Erythroblast (primary cell): Measurements from ENCODE around the gene SMC6.

Experiments used
- DNase-seq, 2 experiments: peaks; one replicate each; lab custom pipeline; 2025; lab: John Stamatoyannopoulos, UW
- GATA1 ChIP-seq: IDR thresholded peaks from 2 replicates; pipeline ENCODE4 v1.6.1; 2011; ENCODE audit warnings: low read depth, mild to moderate bottlenecking, control low read depth, low read length, moderate library complexity
- POLR2A ChIP-seq: IDR thresholded peaks from 2 replicates; pipeline ENCODE4 v1.6.1; 2011; ENCODE audit warnings: mild to moderate bottlenecking, low read length

The SMC6 gene, protein sequence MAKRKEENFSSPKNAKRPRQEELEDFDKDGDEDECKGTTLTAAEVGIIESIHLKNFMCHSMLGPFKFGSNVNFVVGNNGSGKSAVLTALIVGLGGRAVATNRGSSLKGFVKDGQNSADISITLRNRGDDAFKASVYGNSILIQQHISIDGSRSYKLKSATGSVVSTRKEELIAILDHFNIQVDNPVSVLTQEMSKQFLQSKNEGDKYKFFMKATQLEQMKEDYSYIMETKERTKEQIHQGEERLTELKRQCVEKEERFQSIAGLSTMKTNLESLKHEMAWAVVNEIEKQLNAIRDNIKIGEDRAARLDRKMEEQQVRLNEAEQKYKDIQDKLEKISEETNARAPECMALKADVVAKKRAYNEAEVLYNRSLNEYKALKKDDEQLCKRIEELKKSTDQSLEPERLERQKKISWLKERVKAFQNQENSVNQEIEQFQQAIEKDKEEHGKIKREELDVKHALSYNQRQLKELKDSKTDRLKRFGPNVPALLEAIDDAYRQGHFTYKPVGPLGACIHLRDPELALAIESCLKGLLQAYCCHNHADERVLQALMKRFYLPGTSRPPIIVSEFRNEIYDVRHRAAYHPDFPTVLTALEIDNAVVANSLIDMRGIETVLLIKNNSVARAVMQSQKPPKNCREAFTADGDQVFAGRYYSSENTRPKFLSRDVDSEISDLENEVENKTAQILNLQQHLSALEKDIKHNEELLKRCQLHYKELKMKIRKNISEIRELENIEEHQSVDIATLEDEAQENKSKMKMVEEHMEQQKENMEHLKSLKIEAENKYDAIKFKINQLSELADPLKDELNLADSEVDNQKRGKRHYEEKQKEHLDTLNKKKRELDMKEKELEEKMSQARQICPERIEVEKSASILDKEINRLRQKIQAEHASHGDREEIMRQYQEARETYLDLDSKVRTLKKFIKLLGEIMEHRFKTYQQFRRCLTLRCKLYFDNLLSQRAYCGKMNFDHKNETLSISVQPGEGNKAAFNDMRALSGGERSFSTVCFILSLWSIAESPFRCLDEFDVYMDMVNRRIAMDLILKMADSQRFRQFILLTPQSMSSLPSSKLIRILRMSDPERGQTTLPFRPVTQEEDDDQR

DNA sequence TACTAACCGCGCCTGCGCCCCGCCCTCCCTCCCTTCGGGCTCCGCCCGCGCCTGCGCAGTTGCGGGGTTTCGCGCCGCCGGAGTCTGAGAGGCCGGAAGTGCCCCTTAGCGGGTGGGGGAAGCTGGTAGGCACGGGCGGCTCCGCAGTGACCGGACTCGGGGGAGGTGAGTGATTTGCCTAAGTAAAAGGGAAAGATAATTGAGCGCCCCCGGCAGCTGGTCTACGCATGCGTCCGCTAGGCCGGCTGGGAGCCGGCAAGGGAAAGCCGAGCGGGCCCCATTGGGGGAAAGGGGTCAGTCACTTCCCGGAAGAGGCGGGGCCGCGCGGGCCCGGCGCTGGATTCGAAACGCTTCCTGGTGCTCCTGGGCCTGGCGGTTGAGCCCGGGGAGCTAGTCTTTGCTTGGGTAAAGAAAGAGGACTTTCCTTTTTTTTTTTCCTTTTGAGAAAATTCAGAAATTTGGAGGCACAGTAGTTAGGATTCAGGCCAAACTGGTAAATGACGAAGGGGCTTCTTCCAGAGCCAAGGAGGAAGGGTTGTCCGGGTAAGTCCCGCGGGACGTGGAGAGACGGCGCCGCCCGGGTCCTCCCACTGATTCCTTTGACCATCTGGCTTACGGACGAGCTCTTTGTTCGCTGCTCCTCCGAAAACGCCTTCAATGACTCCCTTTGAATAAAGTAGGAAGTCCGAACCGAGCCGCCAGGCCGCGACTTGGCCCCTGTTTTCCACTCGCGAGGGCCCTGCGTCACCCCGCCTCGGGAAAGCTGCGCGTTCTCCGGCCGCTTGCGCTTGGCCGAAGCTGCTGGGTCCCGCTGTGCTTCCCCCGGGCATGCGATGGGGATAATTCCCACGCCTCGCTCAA lies at the start of gene SMC6, which contains the start of gene GEN1:
Gene SMC6 (minus strand): TSS at position 8 of the 861 bp plus-strand sequence. CDS start 7,864 bp downstream, outside the sequence.
Gene GEN1 (plus strand): TSS at position 336 of the 861 bp plus-strand sequence. CDS start 5,806 bp downstream, outside the sequence.
- TF ChIP-seq POLR2A, result peak; percentile 75
- no peak for TF ChIP-seq GATA1

DNA sequence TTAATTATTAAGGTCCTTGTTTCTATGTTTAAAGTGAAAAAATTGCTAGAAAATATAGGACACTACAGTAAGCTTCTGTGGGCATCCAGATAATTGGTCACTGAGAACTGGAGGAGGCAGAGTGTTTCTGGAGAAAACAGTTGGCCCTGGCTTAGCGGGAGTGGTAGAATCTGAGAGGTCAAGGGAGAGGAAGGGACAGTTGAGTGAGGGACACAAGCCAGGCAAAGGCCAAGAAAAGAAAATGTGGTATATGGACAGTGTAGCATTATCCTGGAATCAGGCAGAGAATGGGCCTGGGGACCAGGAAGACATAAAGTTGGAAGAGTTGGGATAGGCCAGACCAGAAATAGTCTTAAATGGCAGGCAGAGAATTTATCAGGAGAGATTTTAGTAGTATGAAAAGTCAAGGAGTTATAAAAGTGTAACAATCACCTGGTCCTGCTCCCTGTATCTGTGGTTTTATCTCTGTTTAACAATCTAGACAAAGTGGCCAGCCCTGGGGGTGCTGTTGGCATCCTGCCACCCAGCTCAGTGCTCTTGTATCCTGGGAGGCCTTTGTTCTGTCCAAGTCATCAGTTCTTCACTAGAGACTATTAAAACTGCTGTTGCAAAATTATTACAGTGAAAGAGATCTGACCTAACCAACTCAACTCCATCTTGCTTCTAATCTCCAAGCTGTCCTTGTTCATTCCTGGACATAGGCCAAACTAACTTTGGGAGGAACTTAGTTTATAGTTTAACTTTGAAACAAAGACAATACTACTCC lies 47.3 kb upstream of the SMC6 start:
- DNase-seq, result peak in 1 of 2 experiments; percentile 3
- TF ChIP-seq GATA1, result no peak
- no peak for TF ChIP-seq POLR2A

More for the DNA sequence above, at the start of gene SMC6, which contains the start of gene GEN1:
- peak; percentile 94 to 95 for DNase-seq

DNA sequence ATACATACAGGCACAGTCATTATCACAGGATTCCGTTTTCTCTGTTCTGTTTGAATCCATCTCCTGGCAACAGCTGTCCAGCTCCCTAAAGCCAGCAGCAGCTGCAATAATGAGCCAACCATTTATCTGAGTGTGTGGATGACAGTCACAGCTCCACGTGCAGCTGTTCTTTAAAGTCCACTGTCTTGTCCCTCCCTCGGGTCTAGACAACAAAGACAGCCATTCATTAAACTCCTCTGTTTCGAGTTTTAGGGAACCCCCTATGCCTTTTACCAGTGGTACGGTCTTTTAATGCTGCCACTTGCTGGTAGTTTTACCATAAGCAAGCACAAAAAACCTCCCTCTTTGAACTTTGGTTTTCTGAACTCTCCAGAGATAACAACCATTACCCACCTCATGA lies 46.6 kb upstream of the SMC6 start:
- TF ChIP-seq GATA1, result no peak
- TF ChIP-seq POLR2A, result no peak
- no peak for DNase-seq

DNA sequence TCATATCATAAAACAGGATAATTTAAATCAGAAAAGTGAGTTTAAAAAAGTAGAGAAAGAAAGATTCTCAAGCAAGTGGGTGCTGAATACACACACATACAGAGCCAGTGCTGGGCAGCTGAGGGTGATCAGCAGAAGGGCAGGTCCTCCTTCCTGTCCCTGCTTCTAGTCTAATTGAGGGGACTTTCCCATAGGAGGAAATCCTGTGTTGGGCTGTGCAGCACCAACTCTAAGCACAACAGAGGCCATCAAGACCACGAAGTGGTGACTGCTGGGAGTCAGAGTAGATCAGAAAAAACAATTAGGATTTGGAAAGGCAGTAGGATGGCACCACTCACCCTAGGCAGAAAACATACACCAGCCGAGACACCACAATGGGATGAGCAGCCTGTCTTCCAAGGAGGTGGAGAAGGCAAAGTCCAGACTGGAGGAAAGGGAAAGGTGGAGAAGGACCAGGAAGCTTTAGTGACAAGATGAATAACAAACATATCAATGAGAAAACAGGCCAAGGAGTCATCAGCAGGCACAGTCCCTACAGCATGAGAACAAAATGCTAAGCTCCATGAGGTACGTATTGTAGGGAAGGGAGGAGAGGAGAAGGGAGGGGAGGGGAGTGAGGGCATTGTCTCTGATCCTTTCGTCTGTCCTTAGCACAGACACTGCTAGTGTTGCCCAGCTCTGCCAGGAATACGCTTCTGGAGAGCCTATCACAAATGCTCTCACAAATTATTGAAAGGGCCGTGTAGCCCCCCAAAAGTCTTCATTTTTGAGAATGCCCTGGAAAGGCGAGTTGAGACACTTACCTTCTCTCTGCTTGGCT lies 45.9 kb upstream of the SMC6 start:
- TF ChIP-seq GATA1, result no peak
- no peak for TF ChIP-seq POLR2A
- DNase-seq, result no peak

DNA sequence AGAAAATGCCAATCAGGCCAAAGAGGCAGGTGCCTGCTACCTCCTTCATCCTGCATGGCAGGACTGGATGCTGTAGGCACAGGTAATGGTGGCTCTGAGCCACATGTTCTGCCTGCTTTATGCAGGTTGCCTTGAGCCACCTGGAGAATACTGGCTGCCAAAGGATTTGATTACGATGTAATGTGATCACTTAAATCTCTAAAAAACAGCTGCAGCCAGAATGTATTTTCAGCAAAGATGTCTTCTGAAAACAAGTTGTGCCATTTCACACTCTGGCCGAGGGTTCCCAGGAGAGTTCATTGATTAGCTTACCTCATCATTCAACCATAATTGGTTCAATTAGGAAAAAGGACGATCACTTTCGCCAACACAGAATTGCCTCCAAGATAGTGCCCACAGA lies 44.7 kb upstream of the SMC6 start:
- TF ChIP-seq GATA1 (no peak), POLR2A (no peak)

DNA sequence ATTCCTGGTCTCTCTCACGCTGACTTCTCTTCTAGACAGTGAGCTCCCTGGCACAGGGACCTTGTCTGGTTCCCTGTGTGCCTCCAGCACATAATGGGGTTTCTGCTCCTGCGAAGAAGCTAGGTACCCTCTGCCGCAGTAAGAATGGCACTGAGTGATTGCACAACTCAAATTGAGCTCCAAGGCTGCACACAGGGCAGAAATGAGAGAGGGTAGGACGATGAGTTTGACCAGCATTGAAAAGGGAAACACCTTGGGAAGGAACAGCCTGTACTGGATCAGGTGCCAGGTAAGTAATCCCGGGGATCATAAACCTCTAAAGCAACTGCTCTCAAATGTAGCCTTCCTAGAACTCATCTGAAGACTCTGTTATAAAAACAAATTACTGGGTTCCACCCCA lies 41.7 kb upstream of the SMC6 start:
- DNase-seq, result no peak

More for the DNA sequence above, 44.7 kb upstream of the SMC6 start:
- DNase-seq, result no peak

DNA sequence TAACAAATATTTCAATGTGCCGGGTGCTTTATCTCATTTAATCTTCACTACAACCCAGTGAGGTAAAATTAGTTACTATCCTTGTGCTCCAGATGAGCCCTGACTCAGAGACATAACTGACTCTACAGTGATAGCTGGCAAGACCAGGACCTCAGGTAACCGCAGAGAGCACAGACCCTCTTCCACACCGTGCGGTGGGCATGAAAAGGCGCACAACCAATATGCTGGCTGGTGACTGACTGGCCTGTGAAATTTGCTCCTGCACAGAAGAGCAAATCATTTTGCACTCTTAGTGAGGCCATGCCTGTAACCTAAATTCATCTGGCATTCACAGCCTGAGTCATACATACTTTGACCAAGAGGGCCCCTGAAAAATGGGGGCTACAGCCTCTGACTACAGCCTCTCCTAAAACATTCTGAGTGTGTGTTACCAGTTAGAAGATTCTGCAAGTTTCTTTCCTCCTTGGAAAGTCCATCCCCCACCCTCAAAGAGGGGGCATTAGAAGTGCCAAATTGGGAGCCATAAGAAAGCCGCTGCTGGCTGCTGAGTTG lies 40.3 kb upstream of the SMC6 start:
- no peak for DNase-seq
- TF ChIP-seq POLR2A, result no peak
- no peak for TF ChIP-seq GATA1

More for the DNA sequence above, 41.7 kb upstream of the SMC6 start:
- TF ChIP-seq GATA1 (no peak), POLR2A (no peak)

DNA sequence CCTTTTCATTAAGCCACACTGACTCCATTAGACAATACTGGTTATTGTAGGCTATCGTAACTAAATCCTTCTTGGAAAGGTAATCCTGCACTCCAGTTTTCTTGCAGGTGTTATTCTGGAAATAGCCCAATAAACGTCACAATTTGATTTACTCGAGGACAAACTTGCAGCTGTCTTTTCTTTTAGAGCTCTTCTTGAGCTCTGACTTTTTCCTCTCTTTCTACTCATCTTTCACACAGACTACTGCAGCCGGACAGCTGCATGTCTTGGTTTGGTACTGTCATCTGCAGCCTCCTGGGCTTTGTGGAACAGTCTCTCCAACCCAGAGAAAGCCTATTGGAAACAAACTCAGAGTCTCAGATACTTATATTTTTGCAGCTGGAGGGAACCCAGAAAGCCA lies 39.7 kb upstream of the SMC6 start:
- TF ChIP-seq POLR2A (no peak), GATA1 (no peak)
- DNase-seq, result no peak

DNA sequence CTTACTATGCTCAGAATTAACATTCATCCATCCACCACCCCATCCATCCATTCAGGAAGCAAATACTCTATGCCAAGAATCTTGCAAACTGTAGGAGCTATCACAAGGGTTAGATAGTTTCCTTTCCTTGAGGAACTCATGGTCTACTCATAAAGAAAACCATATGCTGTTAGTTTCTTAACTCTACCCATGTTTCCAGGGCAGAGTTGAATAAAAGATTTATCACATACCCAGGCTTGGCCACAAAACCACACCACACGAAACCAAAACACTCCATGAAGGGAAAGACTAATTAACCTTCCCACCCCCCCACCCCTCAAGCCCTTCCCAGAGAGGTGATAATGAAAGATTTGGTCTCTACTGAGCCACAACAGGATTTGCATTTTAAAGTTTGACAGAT lies 38.9 kb upstream of the SMC6 start:
- TF ChIP-seq POLR2A (no peak), GATA1 (no peak)
- DNase-seq, result no peak

DNA sequence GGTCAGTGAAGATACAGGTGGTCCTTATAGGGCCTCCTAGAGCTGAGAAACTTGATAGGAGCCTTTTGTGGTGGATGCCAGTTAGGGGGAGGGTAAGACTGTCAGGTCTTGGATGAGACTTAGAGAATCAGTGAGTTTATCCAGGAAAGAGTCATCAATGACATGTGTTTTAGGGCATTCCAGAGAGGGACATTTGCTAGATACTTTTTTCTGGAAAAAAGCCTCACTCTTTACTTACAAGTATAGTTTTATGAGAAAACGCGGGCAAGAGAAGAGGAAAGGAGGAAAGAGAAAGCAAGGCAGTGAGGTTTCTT lies 38.2 kb upstream of the SMC6 start:
- no peak for TF ChIP-seq POLR2A
- TF ChIP-seq GATA1, result no peak
- no peak for DNase-seq
